ENCODE results near the gene ZNF578. TPM values are rescaled to one million over a fixed set of nuclear protein-coding genes. Genes with fewer than 3 reads are reported as not detected.

Gene ZNF578
- total and polyA plus RNA-seq, 2 donors (not counting 1 experiment from before 2014, with no cell fraction given), result 0.81 to 3.7 TPM

DNA sequence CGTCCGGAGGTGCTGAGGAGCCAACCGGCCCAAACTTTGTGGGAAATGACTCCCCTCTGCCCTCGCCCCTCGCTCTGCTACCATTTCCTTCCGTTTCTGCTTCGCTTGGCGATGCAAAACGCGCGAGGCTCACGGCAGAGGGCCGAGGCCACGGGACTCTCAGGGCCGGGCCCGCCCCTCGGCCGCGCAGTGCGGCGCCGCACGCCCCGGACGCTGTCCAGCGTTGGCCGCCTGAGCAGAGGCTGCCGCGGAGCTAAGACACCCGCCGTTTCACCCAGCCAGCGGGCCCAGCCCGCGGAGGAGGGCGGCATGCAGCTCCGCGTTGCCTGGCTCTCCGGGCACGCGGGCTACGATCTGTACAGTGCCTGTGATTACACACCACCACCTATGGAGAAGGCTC lies 2.1 kb upstream of the ZNF578 start:
- H3K9me3 Mint-ChIP-seq (ENCODE audit: insufficient read depth), result peaks cover 34% of the 10 kb centered on the region
- H3K4me3 Mint-ChIP-seq, result no peak overlapping the region
- POLR2A ChIA-PET, result interaction anchor here (0.6 kb wide), 1 partner anchor 28 kb away, joined by 3 read pairs; no protein-coding TSS in a partner anchor
- Histone ChIP-seq H3K79me2 (ENCODE audit: control insufficient read depth, insufficient read depth, low read length) (no peaks in the 10 kb centered on the region), H3K4me2 (replicated peaks; ENCODE audit: low read depth, low read length, poor library complexity, severe bottlenecking) (no peak overlapping the region), H3K27ac (ENCODE audit: low read length in 2 of 2) (no peak overlapping the region), H3K9me3 (ENCODE audit: control extremely low read depth in 1 of 3, control insufficient read depth in 2 of 3, insufficient read depth in 1 of 3, low read length in 2 of 3) (peaks cover 12 to 61% (median 51%) of the 10 kb centered on the region in 3 donors), H3K4me3 (ENCODE audit: control extremely low read depth in 1 of 5, extremely low read depth in 1 of 5, insufficient read depth in 1 of 5, low read depth in 2 of 5, low read length in 4 of 5) (no peak overlapping the region), H2AFZ (ENCODE audit: insufficient read depth, low read depth, low read length, poor library complexity, severe bottlenecking) (no peak overlapping the region), H3K9ac (ENCODE audit: low read length) (no peak overlapping the region), H3K36me3 (replicated peaks in 1 of 2; ENCODE audit: control extremely low read depth in 1 of 2, control insufficient read depth in 1 of 2, extremely low read depth in 1 of 2, insufficient read depth in 2 of 2, low read length in 1 of 2) (peaks cover 0 to 3% of the 10 kb centered on the region in 2 experiments), H3K27me3 (replicated peaks in 1 of 4; ENCODE audit: control extremely low read depth in 1 of 4, control insufficient read depth in 3 of 4, insufficient read depth in 4 of 4, low read length in 3 of 4) (no peaks in the 10 kb centered on the region), H3K4me1 (ENCODE audit: control insufficient read depth in 2 of 2, insufficient read depth in 2 of 2, low read length in 2 of 2) (peaks cover 7 to 9% of the 10 kb centered on the region in 2 donors), H4K20me1 (ENCODE audit: control insufficient read depth, insufficient read depth, low read length, poor library complexity, severe bottlenecking) (no peaks in the 10 kb centered on the region)
- ATAC-seq (ENCODE audit: low read depth), result no peak
- H3K27ac Mint-ChIP-seq, result no peak overlapping the region
- 40% methylated on average over 41 of the region's 41 CpGs for WGBS (ENCODE audit: insufficient coverage)
- H3K27me3 Mint-ChIP-seq, result no peaks in the 10 kb centered on the region
- TF ChIP-seq EZH2 (IDR thresholded peaks at IDR 0.05; ENCODE audit: borderline replicate concordance, insufficient read depth, low read depth, low read length, poor library complexity, severe bottlenecking) (no peak), CTCF (IDR thresholded peaks at IDR 0.05) (no peak)
- peaks cover 12% of the 10 kb centered on the region for H3K4me1 Mint-ChIP-seq
- CTCF ChIA-PET, result no interaction called here
- intact Hi-C loops (cut with micrococcal nuclease), result no loop called here
- no peak for DNase-seq

DNA sequence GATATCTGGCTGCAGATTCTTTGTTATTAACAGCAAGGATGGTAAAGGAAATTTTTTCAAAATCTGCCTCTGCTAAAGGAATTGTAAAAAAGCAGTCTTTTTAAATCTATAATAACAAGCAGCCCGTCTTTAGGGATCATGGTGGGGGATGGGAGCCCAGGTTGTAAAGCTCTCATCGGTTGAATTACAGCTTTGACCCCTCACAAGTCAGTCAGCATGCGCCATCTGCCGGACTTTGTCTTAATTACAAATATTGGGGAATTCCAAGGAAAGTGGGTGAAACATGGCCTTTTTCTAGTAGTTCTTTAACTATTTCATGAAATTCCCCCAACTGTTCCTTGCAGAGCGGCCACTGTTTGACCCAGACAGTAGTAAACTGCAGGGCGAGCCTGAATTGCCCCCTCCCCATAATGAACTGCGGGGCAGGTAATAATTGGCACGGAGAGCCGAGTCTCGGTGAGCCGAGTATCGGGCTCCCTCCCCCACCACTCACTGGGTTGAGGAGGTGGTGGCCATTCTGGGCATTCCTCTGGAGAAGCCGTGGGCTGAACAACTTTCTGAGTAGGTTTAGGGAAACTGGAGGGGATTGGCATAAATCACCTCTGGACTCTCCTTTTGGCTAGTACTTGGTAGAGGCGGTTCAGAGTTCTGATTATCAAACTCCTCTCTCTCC lies 11.6 kb downstream of the ZNF578 start:
- CTCF ChIA-PET, result no interaction called here
- Histone ChIP-seq H3K9ac (ENCODE audit: low read length) (no peak overlapping the region), H3K4me1 (ENCODE audit: control insufficient read depth in 2 of 2, insufficient read depth in 2 of 2, low read length in 2 of 2) (no peaks in the 10 kb centered on the region), H3K4me2 (replicated peaks; ENCODE audit: low read depth, low read length, poor library complexity, severe bottlenecking) (no peak overlapping the region), H2AFZ (ENCODE audit: insufficient read depth, low read depth, low read length, poor library complexity, severe bottlenecking) (no peak overlapping the region), H4K20me1 (ENCODE audit: control insufficient read depth, insufficient read depth, low read length, poor library complexity, severe bottlenecking) (no peaks in the 10 kb centered on the region), H3K36me3 (replicated peaks in 1 of 2; ENCODE audit: control extremely low read depth in 1 of 2, control insufficient read depth in 1 of 2, extremely low read depth in 1 of 2, insufficient read depth in 2 of 2, low read length in 1 of 2) (no peaks in the 10 kb centered on the region), H3K4me3 (ENCODE audit: control extremely low read depth in 1 of 5, extremely low read depth in 1 of 5, insufficient read depth in 1 of 5, low read depth in 2 of 5, low read length in 4 of 5) (no peak overlapping the region), H3K27ac (ENCODE audit: low read length in 2 of 2) (no peak overlapping the region), H3K79me2 (ENCODE audit: control insufficient read depth, insufficient read depth, low read length) (no peaks in the 10 kb centered on the region), H3K9me3 (ENCODE audit: control extremely low read depth in 1 of 3, control insufficient read depth in 2 of 3, insufficient read depth in 1 of 3, low read length in 2 of 3) (peaks cover 22 to 75% (median 37%) of the 10 kb centered on the region in 3 donors), H3K27me3 (replicated peaks in 1 of 4; ENCODE audit: control extremely low read depth in 1 of 4, control insufficient read depth in 3 of 4, insufficient read depth in 4 of 4, low read length in 3 of 4) (no peaks in the 10 kb centered on the region)
- Mint-ChIP-seq H3K9me3 (ENCODE audit: insufficient read depth) (peaks cover 34% of the 10 kb centered on the region), H3K4me1 (no peaks in the 10 kb centered on the region), H3K4me3 (no peak overlapping the region), H3K27ac (no peak overlapping the region), H3K27me3 (no peaks in the 10 kb centered on the region)
- POLR2A ChIA-PET, result no interaction called here
- ATAC-seq (ENCODE audit: low read depth) (no peak), DNase-seq (no peak)
- intact Hi-C loops (cut with micrococcal nuclease), result no loop called here
- TF ChIP-seq EZH2 (IDR thresholded peaks at IDR 0.05; ENCODE audit: borderline replicate concordance, insufficient read depth, low read depth, low read length, poor library complexity, severe bottlenecking), result no peak
- TF ChIP-seq CTCF (IDR thresholded peaks at IDR 0.05), result no peak
- WGBS (ENCODE audit: insufficient coverage), result 84% methylated on average over 3 of the region's 14 CpGs

Measured in B cell (primary cell).